ENCODE measurements around the gene RFK.

DNA sequence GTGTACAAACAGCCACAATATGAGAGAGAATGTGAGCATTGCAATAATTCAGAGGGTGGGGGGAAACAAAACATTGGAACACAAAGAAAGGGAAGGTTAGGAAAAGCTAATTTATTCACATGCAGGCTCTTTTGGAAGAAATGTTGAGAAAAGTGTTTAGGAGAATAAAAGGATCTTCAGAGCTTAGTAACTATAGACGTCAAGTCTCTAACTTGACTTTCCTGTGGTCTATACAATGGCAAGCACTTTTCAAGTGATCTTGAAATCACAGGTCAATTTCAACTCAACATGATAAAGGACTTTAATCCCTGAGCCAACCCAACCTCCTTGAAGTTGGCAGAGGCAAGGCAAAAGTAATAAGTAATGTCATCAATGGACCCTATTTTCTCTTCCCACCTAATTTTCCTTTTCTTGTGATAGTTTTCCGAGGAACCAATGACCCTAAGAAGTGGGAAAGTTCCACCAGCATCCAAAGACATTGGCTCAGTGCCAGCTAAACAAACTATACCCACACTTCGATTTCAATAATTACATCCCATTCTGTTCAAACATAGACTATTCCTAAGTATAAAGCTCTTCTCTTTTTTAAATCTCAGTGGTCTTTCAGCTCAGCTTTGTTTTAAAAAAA, 23.7 kb downstream of the RFK start:
- TF ChIP-seq, protein P1, sequence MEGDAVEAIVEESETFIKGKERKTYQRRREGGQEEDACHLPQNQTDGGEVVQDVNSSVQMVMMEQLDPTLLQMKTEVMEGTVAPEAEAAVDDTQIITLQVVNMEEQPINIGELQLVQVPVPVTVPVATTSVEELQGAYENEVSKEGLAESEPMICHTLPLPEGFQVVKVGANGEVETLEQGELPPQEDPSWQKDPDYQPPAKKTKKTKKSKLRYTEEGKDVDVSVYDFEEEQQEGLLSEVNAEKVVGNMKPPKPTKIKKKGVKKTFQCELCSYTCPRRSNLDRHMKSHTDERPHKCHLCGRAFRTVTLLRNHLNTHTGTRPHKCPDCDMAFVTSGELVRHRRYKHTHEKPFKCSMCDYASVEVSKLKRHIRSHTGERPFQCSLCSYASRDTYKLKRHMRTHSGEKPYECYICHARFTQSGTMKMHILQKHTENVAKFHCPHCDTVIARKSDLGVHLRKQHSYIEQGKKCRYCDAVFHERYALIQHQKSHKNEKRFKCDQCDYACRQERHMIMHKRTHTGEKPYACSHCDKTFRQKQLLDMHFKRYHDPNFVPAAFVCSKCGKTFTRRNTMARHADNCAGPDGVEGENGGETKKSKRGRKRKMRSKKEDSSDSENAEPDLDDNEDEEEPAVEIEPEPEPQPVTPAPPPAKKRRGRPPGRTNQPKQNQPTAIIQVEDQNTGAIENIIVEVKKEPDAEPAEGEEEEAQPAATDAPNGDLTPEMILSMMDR (conservative IDR thresholded peaks at IDR 0.05; ENCODE audit: low read length): no peak
- no peak for TF ChIP-seq EZH2phosphoT487 (IDR thresholded peaks at IDR 0.05; ENCODE audit: borderline replicate concordance)
